A673 (cell line): ENCODE data around the gene STRA8.

Experiments
- CTCF ChIP-seq: fragments of 300-800, 200-600 bp; sonication (generic); conservative IDR thresholded peaks from 2 replicates; pipeline ENCODE4 v1.5.1; 2017; ENCODE audit warnings: low read depth, mild to moderate bottlenecking, antibody characterized with exemption, low read length, moderate library complexity, mixed read lengths
- EZH2 ChIP-seq: fragments of 200-600 bp; sonication (generic); IDR thresholded peaks from 2 replicates; pipeline ENCODE4 v1.6.1; 2017; ENCODE audit warnings: borderline replicate concordance, low read depth, mild to moderate bottlenecking, mixed read lengths, antibody characterized with exemption, low read length; ENCODE audit not compliant: poor library complexity, severe bottlenecking

GRCh38 chr7:135186841-135187253 lies 46.8 kb upstream of the STRA8 start:
- TF ChIP-seq CTCF (no peak), EZH2 (no peak)
